ENCODE measurements around the gene SF3A2.

- TF ChIP-seq EZH2 (IDR thresholded peaks at IDR 0.05; ENCODE audit: low read depth, unreplicated experiment) = no peak
- no peak for TF ChIP-seq POLR2AphosphoS5 (IDR thresholded peaks at IDR 0.05; ENCODE audit: low read depth)
- TF ChIP-seq CTCF (conservative IDR thresholded peaks at IDR 0.05; ENCODE audit: low read depth in 2 of 2) = no peak
- no peak for TF ChIP-seq ETS1 (IDR thresholded peaks at IDR 0.05)
- no peak for TF ChIP-seq CREB1 (CRISPR knock-in tag; IDR thresholded peaks at IDR 0.05; ENCODE audit: low read depth)
- TF ChIP-seq REST (IDR thresholded peaks at IDR 0.05; ENCODE audit: unreplicated experiment) = no peak
- no peak for TF ChIP-seq EZH2phosphoT487 (IDR thresholded peaks at IDR 0.05; ENCODE audit: unreplicated experiment)
These were observed 8.2 kb upstream of the SF3A2 start for GRCh38 chr19:2228157-2229030.

Data from GM23338 (cell line).